GM18502 (cell line): Measurements from ENCODE around the gene PPP4C.
"Not testable (repeated sequence)": the region's sequence is repeated elsewhere in the genome, so short reads cannot be mapped to it uniquely, and the experiment has no call there.

ENCODE experiments used
- ATAC-seq: cut with Tn5 transposase; IDR thresholded peaks from one replicate; pipeline ENCODE4 v1.9.1; 2021; ENCODE audit warnings: mild to moderate bottlenecking; ENCODE audit not compliant: unreplicated experiment, poor library complexity

The PPP4C gene

DNA sequence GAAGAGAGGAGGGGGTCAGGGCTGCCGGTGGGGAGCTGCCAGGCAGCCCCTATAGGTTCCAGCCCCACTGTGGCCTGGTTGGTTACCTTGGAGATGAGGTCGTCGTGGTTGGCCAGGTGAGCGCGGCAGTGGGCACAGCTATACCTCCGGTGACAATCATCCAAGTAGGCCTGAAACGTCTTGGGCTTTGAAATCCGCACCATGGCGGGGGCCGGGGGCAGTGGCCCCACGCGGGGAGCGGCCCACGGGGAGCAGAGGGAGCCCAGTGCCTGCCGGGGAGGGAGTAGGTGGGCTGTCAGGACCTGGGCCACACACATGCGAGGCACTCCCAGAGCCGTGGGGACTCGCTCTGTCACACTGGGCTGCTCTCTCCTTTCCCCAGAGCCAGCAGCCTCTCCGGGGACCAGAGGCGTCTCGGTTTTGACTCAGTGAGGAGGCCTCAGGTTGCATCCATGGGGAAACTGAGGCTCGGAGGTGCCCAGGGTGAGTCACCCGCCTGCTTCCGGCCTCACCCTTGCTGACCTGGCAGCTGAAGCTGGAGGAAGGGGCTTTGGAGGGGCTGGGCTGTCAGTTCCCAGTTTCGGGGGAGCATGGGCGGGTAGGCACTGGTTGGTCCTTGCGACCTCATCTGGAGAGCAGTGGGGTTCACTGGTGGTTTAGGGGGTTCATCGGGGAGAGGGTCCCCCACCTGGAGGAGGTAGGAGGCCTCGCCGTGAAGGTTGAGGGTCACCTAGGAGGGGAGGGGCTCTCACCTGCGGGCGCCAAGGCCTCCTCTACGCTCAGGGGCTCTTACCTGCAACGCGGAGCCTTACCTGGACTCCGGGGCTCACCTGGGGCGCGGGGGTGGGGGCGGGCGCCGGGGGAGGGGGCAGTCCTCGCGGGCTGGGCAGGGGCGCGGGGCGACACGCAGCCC is 19.6 kb downstream of the PPP4C start:
- no peak for ATAC-seq

DNA sequence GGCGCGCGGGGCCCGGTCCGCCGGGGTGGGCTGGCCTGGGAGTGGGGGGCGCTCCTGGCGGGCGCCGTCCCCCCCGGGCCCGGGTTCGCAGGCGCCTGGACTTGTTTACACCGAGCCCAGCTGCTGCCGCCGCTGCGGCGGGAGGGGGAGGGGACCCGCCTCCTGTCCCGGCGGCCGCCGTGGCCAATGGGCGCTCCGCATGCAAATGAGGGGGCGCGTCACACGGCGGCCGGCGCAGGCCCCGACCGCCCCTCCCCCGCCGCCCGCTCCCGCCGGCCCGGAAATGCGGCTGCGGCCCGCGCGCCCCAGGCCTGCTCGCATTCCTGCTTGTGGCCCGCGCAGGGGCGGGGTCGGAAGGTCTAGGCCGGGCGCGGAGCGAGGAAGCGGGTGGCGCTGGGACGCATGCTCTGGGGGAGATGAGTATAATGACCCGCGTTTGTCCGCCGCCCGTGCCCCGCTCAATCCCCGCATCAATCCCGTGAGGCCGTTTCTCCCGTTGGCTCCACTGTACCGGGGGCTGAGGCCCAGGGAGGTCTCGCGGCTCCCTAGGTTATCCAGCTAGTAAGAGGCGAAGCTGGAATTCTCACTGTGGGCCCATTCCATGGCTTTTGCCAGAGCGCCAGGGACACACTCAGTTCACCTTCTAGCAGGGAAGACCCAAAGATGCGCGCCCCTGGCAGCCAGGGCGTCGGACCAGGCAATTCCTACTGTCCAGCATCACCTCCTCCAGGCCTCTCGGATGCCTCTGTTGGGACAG is 20.5 kb downstream of the PPP4C start, which contains the start of gene YPEL3:
TSS of gene YPEL3 (minus strand) at position 109 of the 757 bp plus-strand sequence. CDS start 731 bp downstream, outside the sequence.
- ATAC-seq, result peak; percentile 46

DNA sequence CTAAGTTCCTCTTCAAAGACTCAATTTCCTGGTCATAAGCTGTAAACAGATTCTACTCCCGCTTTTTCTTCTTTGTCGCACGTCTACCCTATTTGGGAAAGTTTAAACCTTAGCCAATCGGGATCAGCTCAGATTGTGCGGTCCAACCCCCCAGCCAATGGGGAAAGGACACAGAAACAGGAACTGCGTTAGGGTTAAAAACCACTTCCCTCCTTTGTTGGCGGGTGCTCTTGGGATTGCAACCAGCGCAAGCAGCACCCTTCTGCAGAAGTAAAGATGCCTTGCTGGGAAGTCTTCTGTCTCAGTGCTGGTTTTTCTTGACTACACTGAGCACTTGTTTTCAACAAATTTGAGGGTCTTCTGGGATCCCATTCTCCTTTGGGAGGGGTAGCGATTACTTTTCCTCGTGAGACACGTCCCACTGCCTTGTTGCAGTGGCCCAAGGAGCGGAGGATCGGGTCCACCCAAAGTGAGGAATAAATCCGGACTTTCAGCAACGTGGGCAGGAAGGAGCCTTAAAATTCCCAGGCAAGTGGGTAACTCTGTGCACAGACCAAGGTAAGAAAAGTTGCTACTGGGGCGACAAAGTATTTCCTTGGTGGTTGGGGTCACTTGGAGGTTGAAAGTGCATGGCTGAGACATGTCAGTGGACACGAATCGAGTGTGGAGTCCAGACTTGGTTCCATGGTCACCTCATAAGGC is 21.2 kb downstream of the PPP4C start:
- ATAC-seq, result no peak

DNA sequence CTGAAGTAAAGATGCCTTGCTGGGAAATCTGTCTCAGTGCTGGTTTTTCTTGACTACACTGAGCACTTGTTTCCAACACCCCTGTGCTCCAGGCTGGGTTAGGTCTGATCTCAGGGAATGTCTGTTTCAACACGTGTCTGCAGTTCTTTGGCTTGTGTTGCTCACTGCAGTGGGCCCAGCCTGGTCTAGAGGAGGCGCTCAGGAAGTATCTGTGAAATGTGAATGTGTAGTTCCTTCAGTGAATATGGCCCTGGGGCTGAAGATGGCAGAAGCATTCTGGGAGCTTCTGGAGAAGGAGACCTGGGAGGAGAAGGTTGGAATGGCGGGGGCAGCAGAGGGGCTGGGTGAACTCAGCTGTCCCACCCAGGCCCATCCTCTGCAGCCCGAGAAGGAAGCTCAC is 28.3 kb downstream of the PPP4C start:
- no peak for ATAC-seq

DNA sequence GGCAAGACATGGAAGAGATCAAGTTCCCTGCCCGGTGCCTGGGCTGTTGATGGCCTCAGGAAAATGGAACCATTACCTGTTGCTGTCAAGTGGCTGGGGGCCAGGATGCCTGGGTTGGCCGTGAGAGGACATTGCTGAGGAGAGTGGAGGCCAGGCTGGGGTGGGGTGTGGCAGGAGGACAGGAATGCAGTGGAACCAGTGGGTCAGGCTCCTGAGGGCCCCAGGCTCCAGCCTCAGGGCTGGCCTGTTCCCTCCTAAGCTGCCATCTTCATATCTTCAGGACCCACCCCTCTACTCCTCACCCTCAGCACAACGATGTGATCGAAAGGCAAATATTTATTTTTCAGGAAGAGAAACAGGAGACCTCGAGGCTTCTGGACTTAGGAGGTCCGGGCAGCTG is 28.7 kb downstream of the PPP4C start:
- no peak for ATAC-seq

DNA sequence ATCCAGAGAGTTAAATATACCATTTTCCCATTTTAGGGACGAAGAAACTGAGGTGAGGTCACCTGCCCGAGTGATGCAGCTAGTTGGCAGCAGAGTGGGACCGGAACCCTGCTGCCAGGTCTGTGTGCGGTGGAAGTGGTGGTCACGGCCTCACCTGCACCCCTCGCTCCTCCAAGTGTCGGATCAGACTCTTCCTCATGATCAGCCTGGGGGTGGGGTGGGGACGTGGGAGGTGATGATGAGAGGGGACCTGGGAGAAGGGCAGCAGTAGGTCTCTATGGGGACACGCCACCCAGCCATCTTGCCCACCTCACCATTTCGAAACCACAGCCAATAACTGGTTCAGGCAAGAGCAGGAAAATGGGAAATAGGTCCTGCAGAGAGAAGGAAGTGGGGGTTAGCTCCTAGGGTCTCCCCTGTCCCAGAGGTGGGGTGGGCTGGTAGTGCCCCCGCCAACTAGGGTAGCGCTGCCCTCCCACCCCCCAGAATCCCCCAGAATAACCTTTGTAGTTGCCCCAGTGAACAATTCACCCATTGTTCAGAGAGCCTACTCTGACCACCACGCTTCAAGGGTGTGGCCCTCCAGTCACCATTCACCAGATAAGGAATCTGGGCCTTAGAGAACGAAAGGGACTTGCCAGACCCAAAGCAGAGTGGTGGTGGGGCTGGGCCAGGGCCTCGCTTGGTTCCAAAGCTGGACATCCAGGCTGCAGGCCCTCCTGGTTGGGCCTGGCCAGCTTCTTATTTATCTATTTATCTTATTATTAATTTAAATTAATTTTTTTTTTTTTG is 32.5 kb downstream of the PPP4C start:
- ATAC-seq, result no peak

DNA sequence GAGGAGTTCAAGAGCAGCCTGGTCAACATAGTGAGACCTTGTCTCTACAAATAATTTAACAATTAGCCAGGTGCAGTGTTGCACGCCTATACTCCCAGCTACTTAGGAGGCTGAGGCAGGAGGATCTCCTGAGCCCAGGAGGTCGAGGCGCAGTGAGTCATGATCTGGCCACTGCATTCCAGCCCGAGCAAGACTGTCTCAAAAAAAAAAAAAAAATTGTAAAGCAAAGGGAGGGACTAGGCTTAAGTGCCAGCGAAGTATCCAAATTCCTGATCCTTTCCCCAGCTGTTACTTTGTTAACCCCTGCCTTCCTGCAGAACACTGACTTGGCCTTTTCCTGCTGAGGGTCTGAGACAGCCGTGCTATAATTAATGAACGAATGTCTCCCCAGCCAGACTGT is 34.9 kb downstream of the PPP4C start:
- no peak for ATAC-seq

DNA sequence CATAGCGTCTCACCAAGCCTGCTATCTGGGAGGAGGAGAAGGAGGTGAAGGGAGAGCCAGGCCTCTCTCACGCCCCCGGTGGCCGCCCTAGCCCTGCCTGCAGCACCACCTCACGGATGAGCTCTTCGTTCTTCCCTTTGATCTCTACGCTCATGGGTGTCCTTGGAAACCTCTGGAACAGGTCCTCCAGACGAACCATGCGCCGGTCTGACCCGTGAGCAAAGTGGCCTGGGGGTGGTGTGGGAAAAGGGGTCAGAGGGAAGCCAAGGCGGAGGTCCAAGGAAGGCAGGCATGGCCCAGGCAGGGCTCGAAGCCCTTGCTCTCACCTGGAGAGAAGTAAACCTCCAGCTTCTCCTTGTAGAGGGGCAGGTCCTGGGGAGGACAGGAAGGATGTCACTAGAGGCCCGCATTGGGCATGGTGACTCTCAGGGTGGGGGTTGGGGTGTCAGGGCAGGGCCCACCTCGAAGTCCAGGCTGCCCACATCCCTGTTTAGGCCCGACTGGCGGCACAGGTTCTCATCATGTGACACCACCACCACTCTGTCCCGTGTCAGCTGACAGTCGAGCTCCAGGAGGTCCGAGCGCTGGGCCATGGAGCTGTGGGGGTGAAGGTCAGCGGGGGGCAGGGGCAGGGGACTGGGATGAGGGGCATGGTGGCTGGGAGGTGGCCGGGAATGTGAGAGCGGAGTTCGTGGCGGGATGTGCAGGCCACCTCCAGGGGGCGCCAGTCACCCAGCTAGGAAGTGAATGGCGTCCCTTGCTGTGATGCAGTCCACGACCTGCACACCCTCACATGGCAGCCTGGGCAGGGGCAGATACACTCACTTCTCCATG is 36.6 kb downstream of the PPP4C start:
- no peak for ATAC-seq

DNA sequence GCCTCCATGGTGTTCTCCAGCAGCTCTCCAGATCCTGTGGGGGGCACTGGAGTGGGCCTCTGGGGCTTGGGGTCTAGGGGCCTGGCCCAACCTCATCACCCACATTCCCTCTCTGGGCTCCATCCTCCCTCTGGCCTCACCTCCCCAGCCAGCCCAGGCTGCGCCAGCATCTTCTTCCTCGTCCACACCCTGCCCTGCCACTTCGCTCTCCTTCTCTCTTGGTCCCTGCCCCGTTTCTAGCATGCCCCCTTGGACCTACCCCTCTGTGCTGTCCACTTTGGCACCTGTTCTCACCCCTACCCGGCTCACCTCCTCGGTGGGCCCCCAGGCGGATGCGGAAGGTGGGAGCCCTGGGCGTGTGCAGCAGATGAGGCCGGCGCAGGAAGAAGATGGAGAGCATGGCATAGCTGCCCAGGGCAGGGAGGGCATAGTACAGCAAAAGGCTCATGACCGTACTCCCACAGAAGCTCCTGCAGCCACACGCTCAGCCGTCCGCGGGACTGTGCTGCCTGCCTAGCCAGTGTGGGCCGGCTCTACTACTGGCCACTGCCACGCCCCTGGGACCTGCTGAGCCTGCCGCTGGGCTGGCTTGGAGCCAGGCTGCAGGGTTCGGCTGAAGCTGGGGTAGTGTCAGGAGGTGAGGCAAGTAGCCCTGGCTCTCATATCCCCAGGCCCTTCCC is 37.4 kb downstream of the PPP4C start, which contains the start of gene GDPD3:
TSS of gene GDPD3 (minus strand) at position 507 of the 680 bp plus-strand sequence. CDS start at position 448, 59 bp downstream.
- no peak for ATAC-seq

DNA sequence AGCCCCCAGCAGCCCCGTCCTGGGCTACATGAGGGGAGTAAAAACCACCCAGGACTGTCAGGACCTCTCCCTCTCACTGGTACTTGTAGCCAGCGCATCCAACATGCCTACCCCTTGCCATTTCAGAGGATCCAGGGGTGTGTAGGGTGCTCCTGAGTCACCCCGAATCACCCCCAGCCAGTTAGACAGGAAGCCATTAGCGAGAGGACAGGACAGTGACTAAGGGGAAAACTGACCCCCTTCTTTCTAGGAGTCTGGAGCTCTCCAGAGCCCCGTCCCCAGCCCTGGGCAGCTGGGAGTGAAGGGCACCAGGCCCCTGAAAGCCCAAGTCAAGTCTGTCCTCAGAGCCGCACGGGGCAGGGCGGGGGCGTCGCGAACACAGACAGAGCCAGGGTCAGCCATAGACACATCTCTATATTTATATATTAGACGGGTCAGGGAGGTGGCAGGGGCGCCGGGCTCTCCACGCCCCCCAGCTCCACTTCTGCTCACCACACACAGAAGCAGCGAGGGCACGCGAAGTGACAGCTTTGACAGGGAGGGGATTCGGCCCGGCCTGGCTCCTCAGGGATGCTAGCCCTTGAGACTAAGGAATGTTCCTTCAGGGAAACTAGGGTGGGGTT is 38.0 kb downstream of the PPP4C start:
- ATAC-seq, result no peak

DNA sequence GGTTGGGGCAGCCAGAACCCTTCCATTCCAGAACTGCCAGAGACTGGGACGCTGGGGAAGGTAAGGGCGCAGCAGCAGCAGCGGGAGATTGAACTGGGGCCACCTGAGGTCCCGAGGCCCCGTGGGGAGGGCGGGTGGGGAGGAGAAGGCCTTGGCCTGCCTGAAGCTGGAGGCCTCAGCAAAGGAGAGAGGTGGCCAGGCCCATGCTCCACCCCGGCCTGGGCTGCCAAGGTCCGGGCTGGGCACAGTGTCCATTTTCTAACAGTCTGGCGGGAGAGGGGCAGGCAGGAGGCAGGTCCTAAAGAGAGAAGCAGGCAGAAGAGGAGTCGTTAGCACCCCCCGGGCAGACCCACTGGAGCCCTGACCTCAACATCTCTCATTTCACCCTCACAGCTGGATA is 38.6 kb downstream of the PPP4C start:
- ATAC-seq, result no peak

DNA sequence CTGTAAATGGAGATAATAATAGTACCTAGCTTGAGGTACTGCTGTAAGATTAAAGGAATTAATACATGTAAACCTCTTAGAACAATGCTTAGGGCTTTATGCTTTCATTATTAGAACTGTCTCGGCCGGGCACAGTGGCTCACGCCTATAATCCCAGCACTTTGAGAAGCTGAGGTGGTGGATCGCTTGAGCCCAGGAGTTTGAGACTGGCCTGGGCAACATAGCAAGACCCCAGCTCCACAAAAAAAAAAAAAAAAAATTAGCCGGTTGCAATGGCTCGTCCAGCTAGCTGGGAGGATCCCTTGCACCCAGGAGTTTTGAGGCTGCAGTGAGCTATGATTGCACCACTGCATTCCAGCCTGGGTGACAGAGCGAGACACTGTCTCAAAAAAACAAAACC is 39.0 kb downstream of the PPP4C start:
- not testable (repeated sequence) for ATAC-seq

DNA sequence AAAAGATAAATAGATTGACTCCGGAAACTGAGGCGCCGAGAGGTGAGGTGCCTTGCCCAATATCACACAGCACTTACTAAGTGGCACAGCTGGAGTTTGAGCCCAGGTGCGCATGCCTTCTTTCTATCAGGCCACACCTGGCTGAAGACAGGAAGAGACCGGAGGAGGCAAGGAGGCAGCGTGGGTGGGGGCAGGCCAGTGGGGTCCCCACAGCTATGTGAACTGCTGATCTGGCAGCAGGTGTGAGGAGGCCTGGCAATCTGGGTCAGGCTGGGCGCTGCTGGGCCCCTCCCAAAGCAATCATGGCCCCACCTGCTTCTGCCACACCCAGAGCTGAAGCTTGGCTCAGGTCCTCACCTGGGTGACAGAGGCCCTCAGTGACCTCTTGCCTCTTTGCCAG is 39.4 kb downstream of the PPP4C start:
- ATAC-seq, result no peak

DNA sequence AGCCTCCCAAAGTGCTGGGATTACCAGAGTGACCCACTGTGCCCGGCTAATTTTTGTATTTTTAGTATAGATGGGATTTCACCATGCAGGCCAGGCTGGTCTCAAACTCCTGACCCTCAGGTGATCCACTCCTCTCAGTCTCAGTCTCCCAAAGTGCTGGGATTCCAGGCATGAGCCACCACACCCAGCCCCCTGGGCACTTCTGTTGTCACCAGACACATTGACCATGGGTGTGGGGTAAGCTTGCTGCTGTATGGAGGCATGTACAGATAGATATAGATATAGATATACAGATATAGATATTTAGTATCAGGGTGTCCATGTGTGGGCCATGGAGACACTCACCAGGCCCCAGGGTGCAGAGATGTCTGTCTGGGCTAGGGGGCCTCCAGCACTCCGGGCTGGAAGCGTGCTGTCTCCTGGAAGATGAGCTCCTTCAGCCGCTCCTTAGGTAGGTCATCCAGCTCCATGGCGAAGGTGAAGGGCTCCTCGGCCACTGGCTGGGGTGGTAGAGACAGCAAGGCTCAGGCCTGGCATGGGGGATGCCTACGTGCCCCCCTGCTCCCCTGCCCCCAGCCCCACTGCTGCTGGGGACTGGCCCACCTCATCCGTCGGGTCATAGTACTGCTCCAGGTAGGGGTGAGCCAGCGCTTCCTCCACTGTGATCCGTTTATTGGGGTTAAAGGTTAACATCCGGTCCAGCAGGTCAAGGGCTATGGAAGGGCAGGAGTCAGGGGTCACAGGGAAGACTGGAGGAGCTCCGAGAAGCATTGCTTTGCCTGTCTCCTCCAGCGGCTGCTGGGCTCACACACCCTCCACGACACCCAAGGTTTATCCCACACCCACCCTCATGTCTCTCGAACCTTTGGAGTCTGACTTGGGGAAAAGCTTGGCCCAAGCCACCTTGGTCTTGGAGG is 40.8 kb downstream of the PPP4C start:
- ATAC-seq, result no peak

DNA sequence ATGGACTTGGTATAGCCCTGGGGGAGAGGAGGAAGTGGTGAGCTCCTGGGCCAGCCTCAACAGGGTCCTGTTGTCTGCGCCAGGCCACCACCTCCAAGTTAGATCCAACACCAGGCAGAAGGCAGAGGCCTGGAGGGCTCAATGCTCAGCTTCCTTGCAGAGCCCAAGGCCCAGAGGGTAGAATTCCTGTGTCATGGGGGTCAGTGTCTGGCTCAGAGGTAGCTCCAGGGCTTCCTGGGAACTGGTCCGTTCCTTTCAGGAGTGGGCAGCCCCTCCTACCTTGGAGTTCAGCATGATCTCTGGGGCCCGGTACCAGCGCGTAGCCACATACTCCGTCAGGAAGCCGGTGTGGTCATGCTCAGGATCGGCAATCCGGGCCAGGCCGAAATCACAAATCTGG is 42.0 kb downstream of the PPP4C start:
- ATAC-seq, result no peak

DNA sequence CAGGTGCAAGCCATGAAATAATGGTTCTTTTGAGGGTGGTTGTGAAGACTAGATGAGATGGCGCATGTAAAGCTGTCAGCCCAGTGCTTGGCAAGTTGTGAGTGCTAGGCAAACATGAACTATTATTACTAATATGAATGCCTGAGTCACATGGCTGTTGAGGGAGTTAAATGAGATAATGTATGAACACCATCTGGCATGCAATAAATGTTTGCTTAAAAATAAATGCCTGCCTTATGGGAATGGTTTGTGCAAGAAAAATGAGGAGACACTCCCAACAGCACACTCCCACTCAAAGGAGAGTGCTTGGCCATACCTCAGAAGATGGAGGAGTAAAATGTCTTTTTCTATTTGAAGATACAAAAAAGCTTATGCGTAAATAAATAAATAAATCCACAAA is 43.6 kb downstream of the PPP4C start:
- no peak for ATAC-seq
